Daoy (cell line): ENCODE measurements around the gene RAX2. TPM values are rescaled to one million over a fixed set of nuclear protein-coding genes. Genes with fewer than 3 reads are reported as not detected.
A peak's percentile ranks its signal among the peaks of the same experiment; 100 is the strongest.

ENCODE experiments used
- DNase-seq: peaks from one replicate; pipeline ENCODE4 v3.0.0-alpha.2; 2015; ENCODE audit warnings: low read depth
- total RNA-seq: library from RNA; depleted of rRNA; stranded (reverse); fragments of >200 nt; shearing (Covaris generic); gene quantifications from 2 replicates; pipeline ENCODE4 v1.2.3, GENCODE V29; 2014

RAX2 gene
- total RNA-seq, 1 experiment from 2014 or later: not detected

DNA sequence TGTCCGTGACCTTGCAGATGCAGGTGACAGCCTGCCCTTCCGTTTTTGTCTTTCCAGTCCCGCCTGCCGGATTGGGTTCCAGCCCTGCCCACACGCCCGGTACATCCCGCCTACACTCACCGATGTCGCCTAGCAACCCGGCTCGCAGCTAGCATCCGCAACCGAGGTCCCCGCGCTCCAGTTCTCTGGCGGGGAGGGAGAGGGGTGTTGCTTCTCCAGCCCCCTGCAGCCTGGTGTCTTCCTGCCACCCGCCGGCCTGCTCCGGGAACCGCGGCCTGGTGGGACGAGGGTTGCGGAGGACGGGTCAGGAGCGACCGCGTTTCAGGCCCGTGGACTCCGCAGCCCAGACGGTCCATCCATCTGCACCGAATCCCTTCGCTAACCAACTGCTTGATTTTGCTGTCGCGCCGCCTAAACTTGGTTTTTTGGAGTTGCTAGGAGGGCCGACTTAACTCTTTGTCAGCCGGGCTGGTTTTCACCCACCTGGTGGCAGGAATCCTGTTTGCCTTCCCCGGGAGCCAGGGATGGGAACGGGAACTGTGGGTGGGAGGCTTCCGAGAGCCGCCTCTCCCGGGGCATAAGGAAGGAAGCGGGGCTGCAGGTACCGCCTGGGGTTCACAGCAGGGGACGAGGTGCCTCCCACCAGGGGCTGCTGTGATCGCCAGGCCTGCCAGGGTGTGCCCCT lies 29.5 kb upstream of the RAX2 start:
- DNase-seq: peak; percentile 63

DNA sequence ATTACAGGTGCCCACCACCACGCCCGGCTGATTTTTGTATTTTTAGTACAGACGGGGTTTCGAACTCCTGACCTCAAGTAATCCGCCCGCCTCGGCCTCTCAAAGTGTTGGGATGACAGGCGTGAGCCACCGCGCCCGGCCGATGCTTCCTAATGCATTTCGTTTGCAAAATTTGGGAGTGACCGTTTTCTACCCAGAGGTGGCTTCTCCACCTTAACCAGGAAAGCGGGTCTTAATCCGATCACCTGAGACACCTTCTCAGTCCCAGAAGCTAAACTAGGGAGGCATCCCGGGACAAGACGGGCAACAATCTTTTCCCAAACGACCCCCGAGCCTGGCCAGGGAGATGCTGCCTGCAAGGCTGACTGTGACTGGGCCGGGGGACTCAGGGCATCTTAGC lies 29.0 kb upstream of the RAX2 start:
- no peak for DNase-seq

DNA sequence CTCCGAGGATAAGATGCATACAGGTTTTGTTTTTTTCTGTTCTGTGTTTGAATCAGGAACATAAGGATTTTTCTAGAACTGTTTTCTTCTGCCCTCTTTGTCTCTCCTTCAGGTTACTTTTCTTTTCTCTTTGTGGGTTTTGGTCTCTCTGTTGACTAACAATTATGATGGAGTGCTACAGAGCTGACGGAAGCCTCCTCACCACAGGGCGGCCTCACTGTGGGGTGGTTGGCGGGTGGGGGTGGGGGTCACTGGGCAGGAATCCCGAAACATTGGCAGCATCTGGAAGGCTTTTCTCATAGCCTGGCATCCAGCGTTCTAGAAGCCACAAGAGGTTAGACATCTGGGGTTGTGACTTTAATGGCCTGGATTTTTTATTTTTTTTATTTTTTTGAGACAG lies 26.1 kb upstream of the RAX2 start:
- no peak for DNase-seq

DNA sequence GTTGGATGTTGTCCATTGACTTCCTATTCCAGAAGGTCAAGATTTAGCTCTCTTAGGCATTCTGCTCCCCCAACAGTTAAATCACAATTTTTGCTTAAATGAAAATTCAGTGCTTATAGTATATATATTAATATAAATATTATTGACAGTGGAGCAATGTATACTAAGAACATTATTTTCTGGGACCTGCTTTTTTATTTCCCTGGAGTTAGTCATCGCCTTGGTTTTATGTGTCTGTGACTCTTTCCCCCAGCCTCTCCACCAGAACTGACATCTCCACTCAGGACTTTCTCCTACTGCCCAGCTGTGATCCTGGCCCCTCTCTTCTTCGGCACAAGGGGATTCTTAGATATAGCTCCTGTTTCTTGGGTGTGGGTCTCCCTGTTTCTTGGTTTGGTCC lies 24.3 kb upstream of the RAX2 start:
- DNase-seq: no peak

DNA sequence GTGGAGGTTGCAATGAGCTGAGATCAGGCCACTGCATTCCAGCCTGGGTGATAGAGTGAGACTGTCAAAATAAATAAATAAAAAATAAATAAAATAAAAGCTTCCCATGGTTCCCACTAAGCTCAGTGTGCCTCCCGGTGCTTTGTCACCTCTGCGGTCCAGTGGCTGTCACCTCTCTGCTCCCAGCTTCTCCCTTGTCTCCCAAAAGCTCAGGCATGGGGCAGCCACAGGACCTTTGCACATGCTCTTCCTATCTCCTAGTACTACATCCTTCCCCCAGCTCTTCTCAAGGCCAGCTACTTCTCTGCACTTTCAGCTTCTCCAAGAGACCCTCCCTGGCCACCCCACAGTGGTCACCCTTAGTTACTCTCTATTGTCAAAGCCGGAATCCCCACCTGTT lies 21.8 kb upstream of the RAX2 start:
- no peak for DNase-seq

DNA sequence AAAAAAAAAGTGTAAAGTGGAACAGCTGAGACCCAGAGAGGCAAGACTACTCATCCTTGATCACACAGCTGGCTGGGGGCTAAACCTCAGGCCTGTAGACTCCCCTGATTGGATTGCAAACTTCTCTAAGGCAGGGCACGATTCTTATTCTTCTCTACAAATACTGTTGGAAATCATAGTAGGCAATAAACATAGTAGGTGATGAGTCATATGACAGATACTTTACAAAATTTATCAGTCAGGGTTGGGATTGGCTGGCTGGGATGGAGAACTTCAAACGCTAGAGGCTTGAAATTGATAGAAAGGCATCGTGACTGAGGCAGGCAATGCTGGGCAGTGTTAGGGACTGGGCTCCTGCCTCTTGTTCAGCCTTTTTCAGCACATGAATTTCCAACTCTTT lies 20.1 kb upstream of the RAX2 start:
- no peak for DNase-seq

DNA sequence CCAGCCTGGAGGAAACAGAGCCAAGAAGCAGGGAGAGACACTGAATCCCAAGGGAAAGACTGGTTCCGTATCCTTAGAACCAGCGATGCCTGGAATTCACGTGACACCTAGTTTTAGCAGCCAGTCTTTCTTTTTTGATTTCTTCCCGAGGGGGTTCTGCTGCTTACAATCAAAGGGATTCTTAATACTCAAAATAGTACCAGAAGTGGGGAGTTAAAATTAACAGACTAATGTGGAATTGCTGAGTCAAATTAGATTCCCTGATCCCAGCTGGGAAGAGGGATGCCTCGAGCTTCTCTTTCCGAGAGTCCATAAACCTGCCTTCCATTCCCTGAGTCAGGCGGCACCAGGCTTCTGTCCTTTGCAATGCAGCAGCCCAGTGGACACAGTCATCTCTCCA lies 18.9 kb upstream of the RAX2 start:
- no peak for DNase-seq

DNA sequence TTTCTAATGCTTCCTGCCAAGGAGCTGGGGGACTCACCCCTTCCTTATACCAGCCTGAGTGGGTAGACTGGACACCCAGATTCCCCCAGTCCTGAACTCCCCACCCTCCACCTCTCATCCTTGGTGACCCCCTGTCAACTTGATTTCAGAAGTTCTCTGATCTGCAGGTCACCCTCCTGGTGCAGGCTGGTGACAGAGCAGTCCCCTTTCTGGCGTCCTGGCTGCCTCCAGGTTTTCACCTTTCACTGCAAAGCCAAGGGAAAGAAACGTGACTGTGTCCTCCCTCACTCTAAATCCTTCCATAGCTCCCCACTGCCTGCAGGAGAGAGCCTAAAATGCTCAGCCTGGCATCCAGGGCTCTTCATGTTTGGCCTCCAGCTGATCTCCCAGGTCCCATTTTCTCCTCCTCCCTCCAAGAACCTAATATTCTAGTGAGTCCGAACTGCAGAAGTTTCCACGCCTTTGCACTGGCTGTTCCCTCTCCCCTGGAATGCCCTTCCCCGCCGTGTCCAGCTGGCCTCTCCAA lies 18.2 kb upstream of the RAX2 start:
- DNase-seq: no peak

DNA sequence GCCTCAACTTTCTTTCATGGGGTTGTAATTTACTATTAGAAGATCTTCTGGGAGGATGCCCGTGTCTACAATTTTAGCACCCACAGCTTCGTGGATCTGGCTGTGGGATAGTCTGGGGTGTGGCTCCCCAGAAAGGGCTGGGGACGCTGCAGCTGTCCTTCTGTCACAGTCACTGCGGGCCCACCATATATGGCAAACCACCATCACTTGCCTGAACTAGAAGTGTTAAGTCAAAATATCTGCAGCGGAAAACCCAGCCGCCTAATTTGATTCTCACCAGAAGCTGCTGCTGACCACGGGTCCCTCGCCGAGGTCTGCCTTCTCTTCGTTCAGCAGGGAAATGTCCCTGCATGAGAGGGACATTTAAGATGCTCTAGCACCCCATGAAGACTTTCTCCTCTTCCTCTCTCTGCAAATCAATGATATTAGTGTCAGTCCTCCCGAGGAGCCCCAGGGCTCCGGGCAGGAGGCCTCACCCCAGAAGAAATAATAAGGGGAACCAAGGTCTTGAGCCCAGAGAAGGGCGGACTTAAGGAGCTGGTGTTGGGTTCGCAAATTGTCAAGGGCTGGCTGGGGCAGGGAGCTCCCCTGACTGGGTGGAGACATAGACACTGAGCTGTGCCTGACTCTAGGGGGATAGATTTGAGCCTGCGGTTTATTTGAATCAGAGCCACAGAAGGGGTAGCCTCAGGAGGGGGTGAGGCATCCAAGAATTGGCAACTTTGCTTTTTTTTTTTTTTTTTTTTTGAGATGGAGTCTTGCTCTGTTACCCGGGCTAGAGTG lies 17.2 kb upstream of the RAX2 start:
- peak; percentile 46 for DNase-seq

DNA sequence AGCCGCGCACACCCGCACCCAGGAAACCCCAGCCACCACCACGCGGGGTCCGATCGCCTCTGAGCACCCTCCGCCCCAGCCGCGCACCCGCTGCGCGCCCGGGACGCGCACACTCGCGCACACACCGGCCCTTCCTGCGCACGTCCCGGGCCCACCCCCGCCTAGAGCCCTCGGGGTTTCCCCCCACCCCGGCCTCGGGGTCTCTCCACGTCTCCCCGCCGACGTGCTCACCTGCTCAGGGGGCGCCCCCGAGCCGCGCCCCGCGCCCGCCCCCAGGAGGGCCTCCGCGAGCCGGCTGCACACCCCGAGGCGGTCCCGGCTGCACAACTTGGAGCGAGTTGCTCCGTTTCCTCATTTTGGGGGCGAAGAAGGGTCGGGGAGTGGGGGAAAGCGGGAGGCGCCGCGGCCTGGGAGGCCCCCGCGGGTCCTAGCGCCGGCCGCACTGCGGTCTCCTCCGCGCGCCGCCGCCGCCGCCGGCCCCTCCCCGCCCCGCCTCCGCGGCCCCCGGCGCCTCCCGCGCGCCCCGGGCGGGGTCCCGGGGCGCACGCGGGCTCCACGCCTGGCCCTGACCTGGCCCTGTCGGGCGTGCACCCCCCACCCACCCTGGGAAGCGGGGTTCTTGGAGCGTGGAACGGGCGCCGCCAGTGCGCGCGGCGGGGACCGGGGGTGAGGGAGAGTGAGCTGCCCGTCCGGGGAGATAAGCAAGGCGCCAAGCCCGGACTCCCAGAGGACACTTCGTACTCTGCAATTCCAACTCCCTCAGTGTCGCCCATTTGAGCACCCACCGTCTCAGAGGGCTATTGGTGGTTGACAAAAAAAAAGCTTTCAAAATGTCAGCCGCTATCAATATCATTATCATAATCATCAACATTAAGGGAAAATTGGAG lies 14.2 kb upstream of the RAX2 start, which contains the start of gene MATK:
Gene MATK, minus strand, starts transcription at position 444 of the 887 bp plus-strand sequence. CDS start 1,246 bp downstream, outside the sequence.
- no peak for DNase-seq

DNA sequence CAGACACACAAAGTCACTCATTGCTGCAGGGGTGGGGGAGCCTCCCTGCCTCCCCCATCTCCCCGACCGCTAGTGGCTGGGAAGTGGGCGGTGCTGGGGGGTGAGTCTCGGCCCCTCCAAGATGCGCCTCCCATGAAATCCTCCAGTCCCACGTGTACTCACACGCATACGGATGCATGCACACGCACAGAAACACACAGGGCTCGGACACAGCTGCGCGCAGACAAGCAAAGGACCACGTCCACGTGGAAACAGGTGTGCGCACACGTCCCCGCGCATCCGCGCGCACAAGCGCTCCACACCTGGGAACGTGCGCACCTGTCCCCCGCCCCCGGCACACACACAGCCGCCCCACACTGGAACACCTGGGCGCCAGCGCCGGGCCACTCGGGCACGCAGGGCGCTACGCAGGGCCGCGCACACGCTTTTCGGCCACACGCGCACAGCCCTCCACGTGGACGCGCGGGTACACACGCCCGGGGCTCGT lies 13.5 kb upstream of the RAX2 start:
- DNase-seq: no peak

DNA sequence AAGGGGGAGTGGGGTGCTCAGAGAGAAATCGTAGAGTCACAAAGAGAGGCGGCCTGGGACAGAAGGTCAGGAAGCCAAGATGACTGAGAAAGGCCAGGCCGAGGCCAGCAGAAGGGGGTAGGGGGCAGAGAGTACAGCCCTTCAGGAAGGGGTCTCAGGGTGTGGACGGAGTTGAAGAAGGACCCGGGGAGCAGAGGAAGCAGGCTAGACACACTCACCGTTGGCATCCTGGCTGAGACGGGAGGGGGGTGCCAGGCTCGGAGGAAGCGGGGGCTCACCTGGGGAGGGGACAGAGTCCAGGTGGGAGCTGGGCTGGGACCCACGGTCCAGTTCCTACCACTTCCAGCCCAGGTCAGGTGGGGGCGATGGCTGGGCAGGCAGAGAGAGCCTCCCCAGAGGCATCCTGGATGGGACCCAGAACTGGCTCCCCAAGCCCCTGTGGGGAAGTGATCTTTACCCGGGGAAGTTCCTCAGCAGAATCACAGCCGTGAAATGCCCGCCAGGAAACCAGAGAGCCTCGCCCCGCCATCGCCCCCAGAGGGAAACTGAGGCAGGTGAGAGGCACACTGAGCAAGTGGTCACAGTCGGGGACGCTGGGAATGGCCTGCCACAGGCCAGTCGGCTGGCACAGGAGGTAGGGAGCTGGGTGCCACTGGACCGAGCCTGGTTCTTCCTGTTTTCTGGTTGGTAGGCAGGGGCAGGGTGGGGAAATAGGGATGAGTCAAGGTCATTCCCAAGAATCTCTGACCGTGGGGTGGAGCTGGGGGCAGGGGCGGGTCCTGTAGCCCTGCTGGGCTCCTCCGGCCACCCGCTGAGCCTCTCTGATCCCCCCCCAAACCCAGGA lies 12.8 kb upstream of the RAX2 start:
- DNase-seq: peak; percentile 55

DNA sequence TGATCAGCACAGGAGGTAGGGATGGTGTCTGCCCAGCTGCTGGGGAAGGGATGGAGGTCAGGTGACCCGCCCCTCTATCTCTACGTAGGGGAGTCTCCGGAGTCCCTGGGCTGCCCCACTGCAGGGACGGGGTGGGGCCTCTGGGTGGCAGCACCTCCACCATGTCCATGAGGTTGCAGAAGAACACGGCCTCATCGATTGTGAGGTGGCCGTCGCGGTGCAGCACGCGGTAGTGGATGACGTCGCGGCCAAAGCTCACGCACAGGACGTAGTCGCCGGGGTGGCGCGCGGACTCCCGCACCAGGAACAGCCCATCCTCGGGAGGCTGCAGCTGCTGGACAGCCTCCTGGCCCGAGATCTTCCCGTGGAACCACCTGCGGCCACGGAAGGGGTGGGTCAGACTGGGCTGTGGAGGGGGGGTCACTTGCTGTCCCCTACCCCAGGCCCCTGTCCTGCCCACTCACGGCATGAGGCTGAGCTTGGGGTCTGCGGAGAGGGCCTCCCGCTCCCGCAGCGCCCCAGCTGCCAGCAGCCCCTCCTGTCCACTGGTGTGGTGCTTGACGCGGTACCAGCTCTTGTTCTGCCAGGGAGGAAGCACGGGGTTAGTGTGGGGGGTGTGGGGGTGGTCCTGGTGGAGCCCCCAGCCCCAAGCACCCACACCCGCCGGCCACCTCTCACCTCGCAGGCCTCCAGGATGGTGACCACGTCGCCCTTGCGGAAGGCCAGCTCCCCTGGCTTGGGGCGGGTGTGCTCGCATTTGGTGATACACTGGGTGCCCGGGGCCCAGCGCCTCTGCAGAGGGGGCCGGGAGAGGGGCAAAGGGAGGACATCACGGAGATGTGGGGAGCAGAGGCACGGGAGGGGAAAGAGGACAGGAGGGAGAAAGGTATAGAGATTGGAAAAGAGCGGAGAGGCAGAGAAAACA lies 11.9 kb upstream of the RAX2 start:
- no peak for DNase-seq

DNA sequence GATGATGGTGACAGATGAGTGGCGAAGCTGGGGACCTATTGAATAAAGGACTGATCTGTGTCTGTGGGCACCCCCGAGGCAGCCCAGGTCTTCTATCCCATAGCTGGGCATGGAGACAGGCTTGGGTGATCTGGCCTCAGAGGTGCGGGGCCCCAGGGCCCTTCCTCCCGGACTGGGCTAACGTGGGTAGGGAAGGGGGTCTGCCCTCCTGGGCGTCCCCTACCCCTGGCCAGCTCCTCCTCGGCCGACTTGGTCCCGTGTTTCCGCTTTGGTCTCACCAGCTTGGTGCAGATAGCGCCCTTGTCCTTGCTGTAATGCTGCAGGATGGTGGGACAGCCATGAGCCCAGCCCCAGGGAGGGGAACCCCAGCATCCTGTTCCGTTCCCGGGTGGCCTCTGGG lies 10.9 kb upstream of the RAX2 start:
- no peak for DNase-seq

DNA sequence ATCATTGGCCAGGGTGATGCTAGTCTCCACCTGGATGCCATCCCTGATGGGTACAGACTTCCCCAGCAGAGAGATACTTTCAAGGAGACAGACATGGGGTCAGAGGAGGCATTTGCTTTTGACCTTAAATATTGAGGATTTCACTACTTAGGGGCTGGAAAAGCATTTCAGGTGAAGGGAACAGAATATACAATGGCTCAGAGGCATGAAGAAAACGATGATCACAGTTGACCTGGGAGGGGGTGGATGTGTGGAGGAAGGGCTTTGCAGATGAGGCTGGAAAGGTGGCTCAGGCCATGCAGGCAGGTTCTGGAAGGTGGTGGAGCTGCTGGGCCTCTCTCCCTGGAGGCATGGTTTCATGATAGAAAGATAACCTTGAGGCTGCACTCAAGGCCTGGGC lies 10.3 kb upstream of the RAX2 start:
- DNase-seq: no peak

DNA sequence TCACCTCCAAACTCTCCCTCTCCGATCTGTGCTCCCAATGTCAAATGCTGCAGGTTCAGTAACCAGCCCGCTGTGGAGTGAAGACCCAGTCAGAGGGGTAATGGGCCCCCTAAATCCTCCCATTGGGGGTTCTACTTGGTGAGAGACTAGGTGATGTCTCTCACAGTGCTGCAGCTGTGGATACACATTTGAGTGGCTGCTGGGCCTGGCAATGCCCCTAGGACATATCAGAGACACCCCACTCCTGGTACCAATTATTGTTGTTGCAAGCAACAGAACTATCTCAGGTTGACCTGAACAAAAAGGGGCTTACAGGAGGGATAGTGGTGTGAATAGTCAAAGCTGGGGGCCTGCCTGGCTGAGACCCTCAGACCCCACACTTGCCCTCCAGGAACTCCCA lies 9.6 kb upstream of the RAX2 start:
- DNase-seq: no peak

DNA sequence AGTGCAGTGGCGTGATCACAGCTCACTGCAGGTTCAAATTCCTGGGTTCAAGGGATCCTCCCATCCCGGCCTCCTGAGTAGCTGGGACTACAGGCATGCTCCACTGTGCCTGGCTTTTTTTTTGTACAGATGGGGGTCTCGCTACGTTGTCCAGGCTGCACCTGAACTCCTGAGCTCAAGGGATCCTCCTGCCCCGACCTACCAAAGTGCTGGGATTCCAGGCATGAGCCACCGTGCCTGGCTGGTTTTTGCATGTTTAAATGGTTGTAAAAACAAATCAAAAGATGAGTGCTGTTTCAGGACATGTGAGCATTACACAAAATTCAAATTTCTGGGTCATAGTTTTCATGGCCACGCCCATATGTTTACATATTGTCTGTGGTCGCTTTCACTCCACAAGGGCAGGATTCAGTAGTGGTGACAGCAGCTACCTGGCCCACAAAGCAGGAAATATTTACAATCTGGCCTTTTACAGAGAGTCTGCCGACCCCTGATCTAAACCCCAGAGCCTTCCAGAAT lies 8.8 kb upstream of the RAX2 start:
- no peak for DNase-seq

DNA sequence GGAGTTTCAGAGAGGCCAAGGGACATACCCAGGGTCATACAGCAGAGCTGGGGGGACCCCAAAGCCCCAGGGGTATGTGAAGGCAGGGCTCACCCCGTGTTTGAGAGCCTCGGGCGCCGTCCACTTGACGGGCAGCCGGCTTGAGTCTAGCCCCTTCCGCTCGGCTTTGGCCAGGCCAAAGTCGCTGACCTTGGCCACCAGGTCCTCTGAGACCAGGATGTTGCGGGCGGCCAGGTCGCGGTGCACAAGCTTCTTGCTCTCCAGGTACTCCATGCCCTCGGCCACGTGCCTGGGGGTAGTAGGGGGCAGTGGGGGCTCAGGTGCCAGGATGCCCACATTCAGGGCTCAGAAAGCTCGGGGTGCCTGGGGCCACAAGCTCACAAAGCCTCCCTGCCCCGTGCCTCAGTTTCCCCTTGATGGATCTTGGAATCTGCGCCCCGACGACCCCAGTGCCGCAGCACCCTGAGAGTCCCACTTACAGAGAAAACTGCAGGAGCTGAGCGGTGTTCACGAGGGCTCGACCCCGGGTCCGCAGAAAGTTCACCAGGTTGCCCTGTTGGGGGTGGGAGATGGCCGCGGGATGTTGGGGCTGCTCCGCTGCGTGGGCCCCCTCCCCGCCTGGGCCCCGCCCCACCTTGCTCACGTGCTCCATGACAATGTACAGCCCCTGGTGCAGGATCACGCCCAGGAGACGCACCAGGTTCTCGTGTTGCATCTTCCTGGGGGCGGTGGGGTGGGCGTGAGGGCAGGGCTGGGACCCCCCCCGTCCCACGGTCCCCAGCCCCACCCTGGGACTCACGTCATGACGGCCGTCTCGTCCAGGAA lies 7.1 kb upstream of the RAX2 start:
- no peak for DNase-seq
